ENCODE results near the gene AP1S1. TPM values are rescaled to one million over a fixed set of nuclear protein-coding genes. Genes with fewer than 3 reads are reported as not detected.
A peak's percentile ranks its signal among the peaks of the same experiment; 100 is the strongest.

Gene AP1S1
- total RNA-seq, 3 donors from 2014 or later: 29.6 to 55.7 (median 44.6) TPM

DNA sequence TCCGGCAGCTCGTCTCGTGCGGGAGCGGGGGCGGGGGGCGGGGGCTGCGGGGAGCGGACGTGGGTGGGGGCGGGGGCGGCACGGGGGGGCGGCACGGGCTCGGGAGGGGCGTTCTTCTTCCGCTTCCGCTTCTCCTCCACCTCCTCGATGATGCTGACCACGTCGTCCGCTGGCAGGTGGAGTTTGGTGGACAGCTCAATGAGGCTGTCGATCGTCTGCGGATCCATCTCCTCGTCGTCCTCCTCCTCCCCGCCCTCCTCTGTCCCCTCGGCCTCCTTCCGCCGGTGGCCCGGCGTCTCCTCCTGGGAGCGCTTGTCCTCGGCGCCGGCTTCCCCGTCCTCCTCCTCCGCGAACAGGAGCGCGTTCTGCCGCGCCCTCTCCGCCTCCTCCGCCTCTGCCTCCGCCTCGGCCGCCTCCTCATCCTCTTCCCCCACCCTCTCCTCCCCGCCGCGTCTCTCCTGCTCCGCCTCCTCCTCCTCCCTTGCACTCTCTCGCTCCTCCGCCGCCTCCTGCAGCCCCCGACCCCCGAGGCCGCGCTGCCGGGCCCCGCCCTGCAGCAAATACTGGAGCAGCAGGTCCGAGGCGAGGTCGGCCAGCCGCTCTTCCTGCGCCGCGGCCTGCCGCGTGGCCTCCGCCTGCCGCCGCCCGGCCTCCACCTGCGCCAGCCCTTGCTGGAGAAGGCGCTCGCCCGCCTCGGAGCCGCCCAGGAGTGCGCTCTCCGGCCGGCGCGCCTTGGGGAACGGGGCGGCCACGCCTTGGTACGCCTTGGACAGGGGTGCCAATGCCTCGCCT lies 9.2 kb downstream of the AP1S1 start:
- TF ChIP-seq POLR2AphosphoS5 (IDR thresholded peaks at IDR 0.05) (no peak), POLR2A (IDR thresholded peaks at IDR 0.05) (no peak)
- TF ChIP-seq, protein P1, sequence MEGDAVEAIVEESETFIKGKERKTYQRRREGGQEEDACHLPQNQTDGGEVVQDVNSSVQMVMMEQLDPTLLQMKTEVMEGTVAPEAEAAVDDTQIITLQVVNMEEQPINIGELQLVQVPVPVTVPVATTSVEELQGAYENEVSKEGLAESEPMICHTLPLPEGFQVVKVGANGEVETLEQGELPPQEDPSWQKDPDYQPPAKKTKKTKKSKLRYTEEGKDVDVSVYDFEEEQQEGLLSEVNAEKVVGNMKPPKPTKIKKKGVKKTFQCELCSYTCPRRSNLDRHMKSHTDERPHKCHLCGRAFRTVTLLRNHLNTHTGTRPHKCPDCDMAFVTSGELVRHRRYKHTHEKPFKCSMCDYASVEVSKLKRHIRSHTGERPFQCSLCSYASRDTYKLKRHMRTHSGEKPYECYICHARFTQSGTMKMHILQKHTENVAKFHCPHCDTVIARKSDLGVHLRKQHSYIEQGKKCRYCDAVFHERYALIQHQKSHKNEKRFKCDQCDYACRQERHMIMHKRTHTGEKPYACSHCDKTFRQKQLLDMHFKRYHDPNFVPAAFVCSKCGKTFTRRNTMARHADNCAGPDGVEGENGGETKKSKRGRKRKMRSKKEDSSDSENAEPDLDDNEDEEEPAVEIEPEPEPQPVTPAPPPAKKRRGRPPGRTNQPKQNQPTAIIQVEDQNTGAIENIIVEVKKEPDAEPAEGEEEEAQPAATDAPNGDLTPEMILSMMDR (IDR thresholded peaks at IDR 0.05): no peak
- Histone ChIP-seq H3K4me1 (peaks cover 14 to 16% of the 10 kb centered on the region in 2 donors), H3K9me3 (no peaks in the 10 kb centered on the region), H3K4me3 (peak overlapping the region; percentile 27 to 67 (median 43)), H3K27ac (no peak overlapping the region), H3K36me3 (no peaks in the 10 kb centered on the region), H3K27me3 (peaks cover 16 to 60% of the 10 kb centered on the region in 2 donors)
- no peak for DNase-seq (ENCODE audit: low spot score in 2 of 2)
- intact Hi-C loops (cut with DNase I; ENCODE audit: low total_unique reads): no loop called here

DNA sequence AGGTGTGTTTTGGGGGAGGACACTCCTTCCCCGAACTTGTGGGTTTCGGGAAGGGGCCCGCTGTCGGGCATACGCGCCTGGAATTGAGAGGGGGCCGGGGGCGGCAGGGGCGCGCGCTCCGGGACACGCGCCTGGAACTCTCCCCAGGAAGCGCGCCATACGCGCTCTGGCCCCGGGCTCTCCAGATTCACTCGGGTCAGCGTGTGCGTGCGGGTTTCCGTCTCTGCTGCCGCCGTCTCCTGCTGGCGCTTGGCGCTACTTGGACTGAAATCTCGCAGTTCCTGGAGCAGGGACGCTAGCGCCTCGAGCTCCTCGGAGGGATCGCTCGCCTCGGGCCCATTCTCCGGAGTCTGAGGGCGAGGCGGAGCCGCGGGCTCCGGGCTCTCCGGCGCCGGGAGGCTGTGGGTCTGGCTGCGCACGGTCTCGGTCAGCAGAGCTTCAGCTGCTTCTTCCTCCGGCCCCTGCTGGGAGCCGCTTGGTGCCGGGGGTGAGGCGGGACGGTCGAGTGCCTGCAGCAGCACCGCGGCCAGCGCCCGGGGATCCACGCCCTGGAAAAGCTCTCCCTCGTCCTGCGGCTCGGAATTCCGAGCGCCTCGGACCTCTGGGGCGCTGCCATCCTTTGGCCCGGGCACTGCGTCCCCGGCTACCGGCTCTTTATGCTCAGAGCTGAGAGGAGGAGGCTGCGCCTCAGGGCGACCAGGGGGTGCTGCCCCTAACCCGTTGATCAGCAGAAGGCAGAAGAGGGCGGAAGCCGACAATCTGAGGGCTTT lies 10.0 kb downstream of the AP1S1 start:
- no peak for TF ChIP-seq POLR2AphosphoS5 (IDR thresholded peaks at IDR 0.05)
- no peak for TF ChIP-seq POLR2A (IDR thresholded peaks at IDR 0.05)
- TF ChIP-seq, protein P1 (IDR thresholded peaks at IDR 0.05): no peak
- DNase-seq (ENCODE audit: low spot score in 2 of 2): no peak
- H3K4me3 ChIP-seq: peak overlapping the region; percentile 27 to 67 (median 43)

DNA sequence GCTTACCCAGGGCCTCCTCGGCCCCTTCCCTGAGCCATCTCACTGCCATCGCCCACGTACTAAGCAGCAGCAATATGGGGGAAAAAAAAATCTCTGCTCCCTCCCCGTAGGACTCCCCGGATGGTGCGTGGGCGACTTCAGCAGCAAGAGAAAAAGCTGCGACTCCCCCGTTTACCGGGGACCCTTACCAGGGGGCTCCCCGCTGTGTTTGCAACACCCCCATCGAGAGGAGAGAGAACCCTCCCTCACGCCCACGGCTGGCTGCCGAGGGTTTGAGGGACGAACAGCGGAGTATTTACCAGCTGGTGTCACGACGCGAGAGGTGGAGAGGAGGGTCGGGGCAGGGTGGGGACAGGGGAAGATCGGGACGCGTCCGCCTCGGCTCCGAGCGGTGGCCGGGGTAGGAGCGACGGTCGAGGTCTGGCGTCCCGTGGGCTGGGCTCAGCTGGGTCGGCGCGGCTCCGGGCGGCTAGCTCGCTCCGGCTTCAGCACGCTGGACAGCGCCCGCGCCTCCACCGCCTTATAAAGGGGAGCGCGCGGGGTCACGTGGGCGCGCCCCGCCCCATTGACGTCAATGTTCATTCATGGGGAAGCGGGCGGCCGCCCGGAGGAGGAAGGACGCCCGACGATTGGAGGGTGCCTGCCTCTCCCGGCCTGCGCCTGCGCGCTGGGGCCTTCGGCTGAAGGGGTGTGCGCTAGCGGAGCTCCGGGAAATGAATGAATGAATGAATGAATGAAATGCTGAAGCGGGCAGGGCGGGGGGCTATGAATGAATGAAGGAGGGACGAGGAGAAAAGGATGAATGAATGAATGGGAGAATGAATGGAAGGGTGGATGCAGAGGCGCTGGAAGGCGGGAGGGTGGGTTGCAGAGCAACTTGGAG lies 11.0 kb downstream of the AP1S1 start, which contains the start of gene VGF:
VGF (minus strand) TSS at position 495 of the 883 bp plus-strand sequence. CDS start 726 bp downstream, outside the sequence.
- H3K36me3 ChIP-seq: no peaks in the 10 kb centered on the region
- peaks cover 21 to 79% of the 10 kb centered on the region in 2 donors for H3K27me3 ChIP-seq
- H3K27ac ChIP-seq: no peak within 1 kb of the TSS
- TF ChIP-seq POLR2AphosphoS5 (IDR thresholded peaks at IDR 0.05): peak; percentile 35 to 51 (median 43)
- TF ChIP-seq, protein P1 (IDR thresholded peaks at IDR 0.05): no peak
- no peak for TF ChIP-seq POLR2A (IDR thresholded peaks at IDR 0.05)
- H3K9me3 ChIP-seq: no peaks in the 10 kb centered on the region
- peak; percentile 81 to 87 for DNase-seq (ENCODE audit: low spot score in 2 of 2)
- peak within 1 kb of the TSS in 2 of 3 donors; percentile 43 to 67 for H3K4me3 ChIP-seq
- peaks cover 14 to 16% of the 10 kb centered on the region in 2 donors for H3K4me1 ChIP-seq
- intact Hi-C loops (cut with DNase I; ENCODE audit: low total_unique reads): no loop called here

More for the DNA sequence above, 10.0 kb downstream of the AP1S1 start:
- peaks cover 21 to 68% of the 10 kb centered on the region in 2 donors for H3K27me3 ChIP-seq
- no peaks in the 10 kb centered on the region for H3K36me3 ChIP-seq
- H3K27ac ChIP-seq: no peak overlapping the region
- H3K4me1 ChIP-seq: peaks cover 14 to 16% of the 10 kb centered on the region in 2 donors
- no peaks in the 10 kb centered on the region for H3K9me3 ChIP-seq
- intact Hi-C loops (cut with DNase I; ENCODE audit: low total_unique reads): no loop called here

DNA sequence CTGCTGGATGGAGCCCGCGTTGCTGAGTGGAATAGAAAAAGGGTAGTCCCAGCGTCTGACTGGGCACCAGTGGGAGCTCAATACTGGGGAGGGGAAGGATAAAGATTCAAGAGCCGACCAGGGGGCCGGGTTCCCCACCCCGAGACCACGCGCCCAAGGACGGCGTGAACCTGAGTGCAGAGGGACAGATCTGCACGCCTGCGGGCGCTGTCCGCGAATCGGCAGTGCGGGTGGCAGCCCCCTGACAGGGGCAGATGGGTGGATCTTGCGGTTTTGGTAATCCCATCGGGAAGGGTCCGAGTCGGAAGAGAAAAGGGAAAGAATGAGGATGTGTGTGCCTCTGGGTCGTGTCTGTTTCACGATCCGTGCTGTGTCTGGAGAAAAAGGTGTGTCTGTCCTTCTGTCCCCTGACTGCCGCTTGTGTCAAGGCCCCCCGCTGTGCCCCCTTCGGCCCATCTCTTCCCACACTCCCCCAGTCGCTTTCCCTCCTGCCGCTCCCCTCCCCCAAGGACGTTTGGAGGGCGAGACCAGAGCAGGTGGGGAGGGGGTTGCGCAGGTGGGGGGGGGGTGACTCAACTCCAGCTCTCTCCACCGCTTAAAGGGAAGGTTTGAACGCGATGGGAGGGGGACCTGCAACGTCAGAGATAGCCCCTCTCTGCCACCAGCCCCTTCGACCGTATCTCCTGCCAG lies 11.8 kb downstream of the AP1S1 start:
- peaks cover 21 to 86% of the 10 kb centered on the region in 2 donors for H3K27me3 ChIP-seq
- no peak for TF ChIP-seq POLR2AphosphoS5 (IDR thresholded peaks at IDR 0.05)
- TF ChIP-seq, protein P1 (IDR thresholded peaks at IDR 0.05): no peak
- no peak for TF ChIP-seq POLR2A (IDR thresholded peaks at IDR 0.05)
- peaks cover 14 to 16% of the 10 kb centered on the region in 2 donors for H3K4me1 ChIP-seq
- H3K36me3 ChIP-seq: no peaks in the 10 kb centered on the region
- DNase-seq (ENCODE audit: low spot score in 2 of 2): no peak
- no peak overlapping the region for H3K27ac ChIP-seq
- H3K4me3 ChIP-seq: peak overlapping the region in 1 of 3 donors; percentile 26
- H3K9me3 ChIP-seq: no peaks in the 10 kb centered on the region
- intact Hi-C loops (cut with DNase I; ENCODE audit: low total_unique reads): no loop called here

Measured in breast epithelium (tissue), 4 donors.